Upper lobe of left lung (tissue), 4 donors: ENCODE results near the gene NIN.

Experiments
- EP300 ChIP-seq, 4 donors: sonication (generic); formaldehyde crosslinking; IDR thresholded peaks; one replicate each; pipeline ENCODE4 v1.5.1; 2017; ENCODE audit warnings: antibody characterized with exemption in 4 of 4, control low read depth in 2 of 4
- POLR2A ChIP-seq, 4 donors: fragments of 450-650 bp; IDR thresholded peaks; one replicate each; pipeline ENCODE4 v1.5.1; 2016 to 2017; ENCODE audit warnings: antibody characterized with exemption in 4 of 4, mild to moderate bottlenecking in 2 of 4

DNA sequence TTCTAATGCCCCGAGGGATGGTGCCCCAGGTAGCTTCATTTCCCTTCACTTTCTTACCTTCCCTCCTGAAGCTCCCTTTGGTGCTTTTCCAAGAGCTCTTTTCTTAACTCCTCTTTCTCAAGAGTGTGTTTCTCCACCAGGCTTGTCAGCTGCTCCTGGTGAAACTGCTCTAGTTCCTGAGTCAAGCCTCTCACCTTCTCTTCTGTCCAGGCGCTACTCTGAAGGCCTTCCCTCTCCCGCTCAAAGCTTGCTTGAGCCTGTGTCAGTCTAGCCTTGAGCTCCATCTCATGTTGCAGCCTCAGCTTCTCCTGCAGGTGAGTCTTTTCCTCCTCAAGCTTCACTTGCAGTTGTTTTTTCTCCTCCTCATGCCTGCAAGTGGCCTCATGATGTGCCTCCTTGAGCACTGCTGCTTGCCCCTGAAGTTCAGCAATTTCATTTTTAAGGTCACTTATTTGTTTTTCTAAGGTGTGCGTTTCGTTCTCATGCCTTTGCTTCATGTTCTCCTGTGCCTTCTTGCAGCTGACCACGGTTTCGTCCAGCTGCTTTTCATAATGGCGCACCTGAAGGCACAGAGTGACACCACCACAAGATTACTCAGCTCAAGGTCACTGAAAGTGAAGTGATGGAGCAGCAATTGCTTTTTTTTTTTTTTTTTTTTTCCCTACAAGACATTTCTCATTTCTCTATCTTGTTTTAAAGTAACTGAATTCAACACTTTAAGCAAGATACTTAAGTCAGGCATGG is 71.0 kb downstream of the NIN start:
- TF ChIP-seq POLR2A (IDR thresholded peaks at IDR 0.05) (no peak), EP300 (IDR thresholded peaks at IDR 0.05) (no peak)
